ENCODE results near the gene PSTPIP1. TPM values are rescaled to one million over a fixed set of nuclear protein-coding genes. Genes with fewer than 3 reads are reported as not detected.

Gene PSTPIP1
- total RNA-seq, 1 donor, result 55.7 TPM

Other genes with a start within 250 kb of the PSTPIP1 start
- gene SCAPER, start 89.8 kb upstream of the PSTPIP1 start, total RNA-seq, result 30.5 TPM
- gene RCN2, start 63.4 kb upstream of the PSTPIP1 start, total RNA-seq, result 32.0 TPM
- gene TSPAN3, start 76.0 kb downstream of the PSTPIP1 start, total RNA-seq, result 39.9 TPM

All from mononuclear cell (primary cell).